Common myeloid progenitor, CD34-positive (primary cell): Measurements from ENCODE around the gene P4HTM.

Experiments used
- CTCF ChIA-PET: fragments of 350-600 bp; sonication (Branson Sonifier 250); formaldehyde crosslinking; loops from one replicate; lab custom pipeline; 2021; ENCODE audit warnings: antibody characterized with exemption; lab: Charles Lee
- POLR2A ChIA-PET: fragments of 350-600 bp; sonication (Branson Sonifier 250); formaldehyde crosslinking; loops from one replicate; lab custom pipeline; 2021; ENCODE audit warnings: antibody characterized with exemption; lab: Charles Lee
- DNase-seq, 3 donors: peaks; one replicate each; pipeline versions ENCODE4 v3.0.0 to v3.0.0-alpha.2; 2013
- H3K27ac ChIP-seq, 2 experiments: 1 replicate in 1 of 2; 2 replicates in 1 of 2; pipeline ENCODE4 v1.7.0; 2013; ENCODE audit warnings: inconsistent platforms in 2 of 2, low read length in 2 of 2, mild to moderate bottlenecking in 2 of 2, low read depth in 1 of 2, moderate library complexity in 1 of 2; ENCODE audit not compliant: severe bottlenecking in 2 of 2, insufficient read depth in 1 of 2, poor library complexity in 1 of 2
- H3K27me3 ChIP-seq, 5 experiments: replicated peaks in 2 of 5; 1 replicate in 3 of 5; 2 replicates in 2 of 5; pipeline versions ENCODE4 v1.6.1 to v1.7.0; 2013; ENCODE audit warnings: low read length in 4 of 5, mild to moderate bottlenecking in 2 of 5, moderate library complexity in 2 of 5, inconsistent platforms in 1 of 5; ENCODE audit not compliant: insufficient read depth in 5 of 5, control insufficient read depth in 4 of 5
- H3K36me3 ChIP-seq, 4 experiments: 1 replicate in 2 of 4; 2 replicates in 2 of 4; pipeline versions ENCODE4 v1.6.1 to v1.7.0; 2013; ENCODE audit warnings: low read length in 3 of 4, control low read depth in 1 of 4, mild to moderate bottlenecking in 1 of 4; ENCODE audit not compliant: control insufficient read depth in 4 of 4, insufficient read depth in 4 of 4
- H3K4me1 ChIP-seq, 4 experiments: 1 replicate in 3 of 4; 2 replicates in 1 of 4; pipeline versions ENCODE4 v1.6.1 to v1.7.1; 2013; ENCODE audit warnings: low read length in 3 of 4, mild to moderate bottlenecking in 3 of 4, control low read depth in 1 of 4, inconsistent platforms in 1 of 4, moderate library complexity in 1 of 4; ENCODE audit not compliant: control insufficient read depth in 4 of 4, insufficient read depth in 4 of 4; ENCODE audit errors: control extremely low read depth in 1 of 4
- H3K4me3 ChIP-seq, 7 experiments: 1 replicate in 4 of 7; 2 replicates in 3 of 7; pipeline versions ENCODE4 v1.5.1 to v1.7.0; 2013; ENCODE audit warnings: mild to moderate bottlenecking in 7 of 7, low read length in 6 of 7, moderate library complexity in 6 of 7, inconsistent platforms in 2 of 7, low read depth in 2 of 7, control low read depth in 1 of 7; ENCODE audit not compliant: insufficient read depth in 4 of 7, control insufficient read depth in 1 of 7; ENCODE audit errors: extremely low read depth in 1 of 7
- H3K9me3 ChIP-seq, 5 experiments: 1 replicate in 4 of 5; 2 replicates in 1 of 5; pipeline versions ENCODE4 v1.6.1 to v1.7.1; 2013; ENCODE audit warnings: low read length in 4 of 5, mild to moderate bottlenecking in 2 of 5, inconsistent platforms in 1 of 5, low read depth in 1 of 5, moderate library complexity in 1 of 5; ENCODE audit not compliant: control insufficient read depth in 4 of 5, insufficient read depth in 2 of 5; ENCODE audit errors: control extremely low read depth in 1 of 5
- WGBS: methylation state at CpG from one replicate; pipeline ENCODE4 v1.1.5; 2013; ENCODE audit not compliant: insufficient coverage; 5-methylcytosine and 5-hydroxymethylcytosine counted together

The P4HTM gene

DNA sequence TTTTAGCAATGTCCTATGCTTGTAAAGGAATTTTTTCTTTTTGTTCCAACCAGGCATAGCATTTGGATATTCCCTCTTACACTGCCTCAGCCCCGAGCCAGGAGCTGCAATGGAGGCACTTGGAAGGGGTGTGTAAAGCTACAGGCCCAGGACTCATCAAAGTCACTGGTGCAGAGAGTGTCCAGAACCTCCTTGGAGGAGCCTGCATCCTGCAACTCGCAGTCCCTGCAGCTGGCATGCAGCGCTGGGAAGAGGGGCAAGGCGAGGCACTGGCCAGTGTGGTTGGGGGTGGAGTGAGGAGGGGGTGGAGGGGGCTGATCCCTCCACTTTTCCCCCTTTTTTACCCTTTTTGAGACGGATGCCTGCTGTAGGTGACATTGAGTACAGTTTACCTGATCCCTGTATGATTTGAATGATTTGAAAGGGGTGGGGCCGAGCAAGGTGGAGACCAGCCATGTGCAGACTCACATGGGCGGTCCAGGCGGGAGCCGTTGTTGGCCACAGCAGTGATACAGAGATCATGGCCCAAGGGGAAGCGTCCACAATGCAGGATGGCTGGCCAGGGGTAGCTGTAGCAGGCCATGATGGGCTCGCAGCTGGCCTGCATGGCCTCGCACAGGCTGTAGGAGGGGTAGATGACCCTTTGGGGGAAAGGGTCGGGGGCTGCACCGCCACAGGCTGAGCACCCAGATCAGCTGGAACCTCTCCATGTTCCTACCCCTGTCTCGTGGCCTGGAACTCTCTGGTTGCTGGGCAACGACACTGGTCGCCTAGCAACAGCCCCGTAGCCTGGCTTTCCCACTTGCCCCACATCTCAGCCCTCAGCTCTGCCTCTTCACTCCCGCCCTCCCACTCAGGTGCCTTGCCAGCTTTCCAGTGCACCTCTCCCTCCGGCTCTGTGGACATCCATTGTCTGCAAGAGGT is 7.9 kb downstream of the P4HTM start:
- 94% methylated on average over 16 of the region's 20 CpGs for WGBS
- H3K36me3 ChIP-seq = peaks cover 0 to 27% (median 14%) of the 10 kb centered on the region in 4 experiments
- no peaks in the 10 kb centered on the region for H3K9me3 ChIP-seq
- no peak overlapping the region for H3K27ac ChIP-seq
- H3K27me3 ChIP-seq = no peaks in the 10 kb centered on the region
- H3K4me3 ChIP-seq = no peak overlapping the region
- POLR2A ChIA-PET = interaction anchor here (2.3 kb wide), 1 partner anchor 9 kb away, joined by 8 read pairs; the partner anchor contains the start of gene WDR6
- no peak for DNase-seq
- H3K4me1 ChIP-seq = peaks cover 0 to 12% (median 9%) of the 10 kb centered on the region in 4 experiments
- CTCF ChIA-PET = interaction anchor here (0.8 to 16.2 kb wide), 2 partner anchors 10 to 11 kb away, joined by 3 to 386 read pairs; partner anchors contain the start of genes DALRD3 and WDR6

DNA sequence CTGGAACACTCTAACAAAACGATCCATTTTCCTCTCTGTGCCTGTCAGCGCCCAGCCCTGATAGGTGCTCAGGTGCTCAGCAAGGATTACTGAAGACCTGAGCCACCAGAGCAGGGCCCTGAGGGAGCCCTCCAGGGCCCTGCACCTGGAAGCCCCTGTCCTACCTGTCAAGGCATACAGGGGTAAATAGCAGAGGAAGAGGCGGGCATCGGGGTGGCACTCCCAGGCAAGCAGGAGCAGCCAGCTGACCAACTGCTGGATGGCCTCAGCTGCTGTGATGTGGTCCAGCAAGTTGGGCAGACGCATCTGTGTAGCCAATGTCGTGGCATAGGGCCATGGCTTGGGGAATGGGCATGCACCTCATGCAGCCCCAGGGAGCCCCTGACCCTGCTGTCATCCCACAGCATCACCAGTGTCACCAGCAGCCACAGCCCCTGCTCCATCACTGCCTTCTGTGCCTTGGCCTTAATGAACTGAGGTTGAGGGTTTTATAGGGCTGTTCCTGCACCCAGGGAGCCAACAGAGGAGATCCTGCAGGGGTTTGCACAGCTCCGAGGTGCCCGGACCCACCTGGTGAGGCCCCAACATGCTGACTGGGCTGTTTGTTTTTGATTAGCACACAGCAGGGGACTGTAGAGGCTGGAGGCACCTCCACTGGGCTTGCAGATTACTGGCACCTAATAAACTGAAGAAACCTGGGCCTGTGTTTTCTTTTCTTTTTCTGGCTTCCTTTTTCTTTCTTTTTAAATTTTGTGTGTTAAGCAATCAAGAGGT is 9.2 kb downstream of the P4HTM start:
- no peaks in the 10 kb centered on the region for H3K27me3 ChIP-seq
- no peak overlapping the region for H3K4me3 ChIP-seq
- H3K36me3 ChIP-seq = peaks cover 0 to 25% (median 16%) of the 10 kb centered on the region in 4 experiments
- ChIA-PET CTCF (interaction anchor here (0.8 to 16.2 kb wide), 2 partner anchors 10 to 11 kb away, joined by 3 to 386 read pairs; partner anchors contain the start of genes DALRD3 and WDR6), POLR2A (no interaction called here)
- peaks cover 0 to 1% (median 0%) of the 10 kb centered on the region in 4 experiments for H3K4me1 ChIP-seq
- H3K27ac ChIP-seq = no peak overlapping the region
- H3K9me3 ChIP-seq = no peaks in the 10 kb centered on the region
- no peak for DNase-seq
- 100% methylated on average over 8 of the region's 8 CpGs for WGBS

GRCh38 chr3:49001155-49001554 is 11.1 kb downstream of the P4HTM start:
- no peaks in the 10 kb centered on the region for H3K9me3 ChIP-seq
- H3K27me3 ChIP-seq = no peaks in the 10 kb centered on the region
- H3K27ac ChIP-seq = no peak overlapping the region
- H3K36me3 ChIP-seq = peaks cover 0 to 22% (median 11%) of the 10 kb centered on the region in 4 experiments
- no peak overlapping the region for H3K4me3 ChIP-seq
- DNase-seq = no peak
- ChIA-PET POLR2A (no interaction called here), CTCF (interaction anchor here (0.7 to 19.2 kb wide), 3 partner anchors 10 to 16 kb away, joined by 3 to 386 read pairs (median 14); partner anchors contain the start of gene P4HTM)
- peaks cover 0 to 5% (median 3%) of the 10 kb centered on the region in 4 experiments for H3K4me1 ChIP-seq
- 90% methylated on average over 2 of the region's 6 CpGs for WGBS

DNA sequence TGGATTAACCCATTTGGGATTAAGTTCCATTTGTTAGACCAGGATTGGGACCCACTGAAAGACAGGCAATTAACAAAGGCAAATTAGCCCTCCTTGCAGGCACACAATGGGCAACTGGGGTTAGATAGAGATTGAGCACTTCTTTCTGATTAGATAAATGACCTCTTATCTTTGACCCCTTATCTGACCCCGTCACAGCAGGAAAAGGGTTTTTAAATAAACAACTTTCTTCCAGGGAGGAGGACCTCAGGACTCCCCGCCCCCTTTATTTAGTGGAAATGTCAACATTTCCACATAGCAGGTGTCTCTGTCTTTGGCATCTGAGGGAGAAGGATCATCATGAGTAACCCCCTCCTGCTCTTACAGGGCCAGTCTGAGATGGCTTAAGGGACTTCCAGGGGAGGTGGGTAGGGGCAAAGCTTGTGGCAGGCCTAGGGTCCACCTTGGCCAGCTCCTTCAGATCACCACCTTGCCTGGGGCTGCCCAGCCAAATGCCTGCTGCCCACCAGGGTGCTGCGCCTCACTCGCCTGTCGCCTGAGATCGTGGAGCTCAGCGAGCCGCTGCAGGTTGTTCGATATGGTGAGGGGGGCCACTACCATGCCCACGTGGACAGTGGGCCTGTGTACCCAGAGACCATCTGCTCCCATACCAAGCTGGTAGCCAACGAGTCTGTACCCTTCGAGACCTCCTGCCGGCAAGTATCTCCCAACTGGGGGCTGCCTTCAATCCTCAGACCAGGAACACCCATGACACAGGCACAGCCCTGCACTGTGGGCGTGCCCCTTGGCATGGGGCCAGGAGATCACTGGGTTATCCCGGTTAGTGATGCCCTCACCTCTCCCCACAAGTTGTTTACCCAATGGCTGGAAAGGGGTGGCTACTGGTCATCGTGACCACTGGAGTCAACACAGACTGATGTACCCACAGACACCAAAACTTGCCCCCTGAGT is 14.6 kb downstream of the P4HTM start:
- Histone ChIP-seq H3K4me1 (peaks cover 1 to 23% (median 23%) of the 10 kb centered on the region in 4 experiments), H3K27ac (no peak overlapping the region), H3K27me3 (no peaks in the 10 kb centered on the region), H3K4me3 (no peak overlapping the region), H3K9me3 (no peaks in the 10 kb centered on the region), H3K36me3 (peaks cover 0 to 16% (median 5%) of the 10 kb centered on the region in 4 experiments)
- CTCF ChIA-PET = interaction anchor here (6.1 to 19.2 kb wide), 2 partner anchors 14 kb away, joined by 94 to 386 read pairs; partner anchors contain the start of genes DALRD3, NDUFAF3 and P4HTM
- POLR2A ChIA-PET = interaction anchor here (0.5 to 1.7 kb wide), 3 partner anchors 9 to 470 kb away, joined by 3 to 4 read pairs (median 3); no protein-coding TSS in a partner anchor
- DNase-seq = no peak
- WGBS = over 99% methylated on average over 12 of the region's 16 CpGs

- H3K9me3 ChIP-seq = no peaks in the 10 kb centered on the region
- H3K27me3 ChIP-seq = no peaks in the 10 kb centered on the region
- H3K27ac ChIP-seq = no peak overlapping the region
- peaks cover 1 to 23% (median 23%) of the 10 kb centered on the region in 4 experiments for H3K4me1 ChIP-seq
- DNase-seq = no peak
- H3K4me3 ChIP-seq = no peak overlapping the region
- WGBS = 100% methylated on average over 1 of the region's 3 CpGs
- ChIA-PET CTCF (interaction anchor here (6.1 to 19.2 kb wide), 2 partner anchors 13 to 14 kb away, joined by 94 to 386 read pairs; partner anchors contain the start of genes DALRD3, NDUFAF3 and P4HTM), POLR2A (interaction anchor here (4.4 kb wide), 1 partner anchor 15 kb away, joined by 69 read pairs; the partner anchor contains the start of gene P4HTM)
- H3K36me3 ChIP-seq = peaks cover 0 to 16% (median 6%) of the 10 kb centered on the region in 4 experiments
Measured at GRCh38 chr3:49005303-49005680, 15.3 kb downstream of the P4HTM start.
